ENCODE measurements around the gene KDM1A.

KDM1A gene

GRCh38 chr1:23051290-23051909 lies 32.1 kb downstream of the KDM1A start:
- no peak for DNase-seq (ENCODE audit: extremely low spot score)
- ChIA-PET CTCF (no interaction called here), POLR2A (no interaction called here)
- TF ChIP-seq LEF1 (IDR thresholded peaks at IDR 0.05; ENCODE audit: borderline replicate concordance) (no peak), BHLHE40 (IDR thresholded peaks at IDR 0.05; ENCODE audit: borderline replicate concordance) (no peak), ARNT (IDR thresholded peaks at IDR 0.05) (no peak), FOXA1 (IDR thresholded peaks at IDR 0.05) (no peak), HDGF (IDR thresholded peaks at IDR 0.05; ENCODE audit: borderline replicate concordance) (no peak), PKNOX1 (IDR thresholded peaks at IDR 0.05) (no peak), SP1 (IDR thresholded peaks at IDR 0.05) (no peak), FOXK2 (IDR thresholded peaks at IDR 0.05) (no peak), L3MBTL2 (conservative IDR thresholded peaks at IDR 0.05) (no peak), TARDBP (IDR thresholded peaks at IDR 0.05) (no peak), SUZ12 (IDR thresholded peaks at IDR 0.05) (no peak), ZNF384 (IDR thresholded peaks at IDR 0.05) (no peak), FOXM1 (IDR thresholded peaks at IDR 0.05; ENCODE audit: borderline replicate concordance) (no peak)

- ChIA-PET CTCF (no interaction called here), POLR2A (no interaction called here)
- DNase-seq (ENCODE audit: extremely low spot score): no peak
- TF ChIP-seq ELF4 (IDR thresholded peaks at IDR 0.05) (no peak), NFRKB (IDR thresholded peaks at IDR 0.05) (no peak), FOXA1 (IDR thresholded peaks at IDR 0.05) (no peak), HDGF (IDR thresholded peaks at IDR 0.05; ENCODE audit: borderline replicate concordance) (no peak), SP1 (IDR thresholded peaks at IDR 0.05) (no peak), LEF1 (IDR thresholded peaks at IDR 0.05; ENCODE audit: borderline replicate concordance) (no peak), BHLHE40 (IDR thresholded peaks at IDR 0.05; ENCODE audit: borderline replicate concordance) (no peak), L3MBTL2 (conservative IDR thresholded peaks at IDR 0.05) (no peak), ZNF384 (IDR thresholded peaks at IDR 0.05) (no peak), PKNOX1 (IDR thresholded peaks at IDR 0.05) (no peak), FOXK2 (IDR thresholded peaks at IDR 0.05) (no peak), FOXM1 (IDR thresholded peaks at IDR 0.05; ENCODE audit: borderline replicate concordance) (no peak), ARNT (IDR thresholded peaks at IDR 0.05) (no peak)
These were observed 38.0 kb downstream of the KDM1A start for GRCh38 chr1:23057301-23057700.

GRCh38 chr1:23062271-23062670 lies 43.0 kb downstream of the KDM1A start:
- DNase-seq (ENCODE audit: extremely low spot score): no peak
- POLR2A ChIA-PET: interaction anchor here (1.3 kb wide), 1 partner anchor 43 kb away, joined by 5 read pairs; the partner anchor contains the start of gene KDM1A
- CTCF ChIA-PET: no interaction called here
- TF ChIP-seq NFRKB (IDR thresholded peaks at IDR 0.05): no peak
- TF ChIP-seq CTBP1 (IDR thresholded peaks at IDR 0.05; ENCODE audit: borderline replicate concordance): no peak
- TF ChIP-seq HDGF (IDR thresholded peaks at IDR 0.05; ENCODE audit: borderline replicate concordance): no peak
- no peak for TF ChIP-seq PKNOX1 (IDR thresholded peaks at IDR 0.05)
- TF ChIP-seq SP1 (IDR thresholded peaks at IDR 0.05): no peak
- TF ChIP-seq ZNF384 (IDR thresholded peaks at IDR 0.05): no peak
- no peak for TF ChIP-seq LEF1 (IDR thresholded peaks at IDR 0.05; ENCODE audit: borderline replicate concordance)
- no peak for TF ChIP-seq ARNT (IDR thresholded peaks at IDR 0.05)
- TF ChIP-seq TARDBP (IDR thresholded peaks at IDR 0.05): no peak

- POLR2A ChIA-PET: no interaction called here
- TF ChIP-seq LEF1 (IDR thresholded peaks at IDR 0.05; ENCODE audit: borderline replicate concordance): no peak
- TF ChIP-seq NFRKB (IDR thresholded peaks at IDR 0.05): no peak
- TF ChIP-seq FOXA1 (IDR thresholded peaks at IDR 0.05): no peak
- no peak for TF ChIP-seq HDGF (IDR thresholded peaks at IDR 0.05; ENCODE audit: borderline replicate concordance)
- no peak for TF ChIP-seq FOXK2 (IDR thresholded peaks at IDR 0.05)
- TF ChIP-seq TARDBP (IDR thresholded peaks at IDR 0.05): no peak
- no peak for TF ChIP-seq ARNT (IDR thresholded peaks at IDR 0.05)
- TF ChIP-seq ZNF384 (IDR thresholded peaks at IDR 0.05): no peak
- no peak for TF ChIP-seq FOXM1 (IDR thresholded peaks at IDR 0.05; ENCODE audit: borderline replicate concordance)
- TF ChIP-seq ELF4 (IDR thresholded peaks at IDR 0.05): no peak
- TF ChIP-seq SP1 (IDR thresholded peaks at IDR 0.05): no peak
- TF ChIP-seq PKNOX1 (IDR thresholded peaks at IDR 0.05): no peak
- DNase-seq (ENCODE audit: extremely low spot score): no peak
- CTCF ChIA-PET: no interaction called here
These were observed 46.1 kb downstream of the KDM1A start for GRCh38 chr1:23065385-23065784.

GRCh38 chr1:23066075-23066474 lies 46.8 kb downstream of the KDM1A start:
- ChIA-PET POLR2A (no interaction called here), CTCF (no interaction called here)
- no peak for DNase-seq (ENCODE audit: extremely low spot score)
- TF ChIP-seq ZNF384 (IDR thresholded peaks at IDR 0.05) (no peak), PKNOX1 (IDR thresholded peaks at IDR 0.05) (no peak), ARNT (IDR thresholded peaks at IDR 0.05) (no peak), SUZ12 (IDR thresholded peaks at IDR 0.05) (no peak), BHLHE40 (IDR thresholded peaks at IDR 0.05; ENCODE audit: borderline replicate concordance) (no peak), FOXK2 (IDR thresholded peaks at IDR 0.05) (no peak)
